Measurements from ENCODE around the gene KRTAP9-1.
"Not testable (repeated sequence)": the region's sequence is repeated elsewhere in the genome, so short reads cannot be mapped to it uniquely, and the experiment has no call there.

KRTAP9-1 gene

DNA sequence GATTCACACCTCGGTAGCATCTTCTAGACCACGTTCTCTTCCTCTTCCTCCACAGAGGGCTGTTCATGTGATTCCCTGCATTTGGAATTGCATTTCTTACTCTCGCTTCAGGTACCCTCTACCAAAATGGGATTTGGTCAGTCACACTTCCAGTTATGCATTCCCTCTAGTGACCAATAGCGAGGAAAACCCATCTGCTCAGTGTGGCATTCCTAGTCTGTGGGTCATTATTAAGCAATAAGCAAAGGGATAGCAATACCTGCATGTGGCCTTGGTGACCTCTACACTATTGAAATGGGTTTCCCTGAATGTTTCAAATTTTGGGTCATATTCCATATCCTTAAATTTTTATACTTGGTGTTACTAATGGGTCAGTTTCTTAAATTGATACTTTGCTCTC is 39.7 kb upstream of the KRTAP9-1 start:
- no peak overlapping the region for H3K4me3 ChIP-seq (ENCODE audit: low read depth, low read length)
- TF ChIP-seq, protein P1, sequence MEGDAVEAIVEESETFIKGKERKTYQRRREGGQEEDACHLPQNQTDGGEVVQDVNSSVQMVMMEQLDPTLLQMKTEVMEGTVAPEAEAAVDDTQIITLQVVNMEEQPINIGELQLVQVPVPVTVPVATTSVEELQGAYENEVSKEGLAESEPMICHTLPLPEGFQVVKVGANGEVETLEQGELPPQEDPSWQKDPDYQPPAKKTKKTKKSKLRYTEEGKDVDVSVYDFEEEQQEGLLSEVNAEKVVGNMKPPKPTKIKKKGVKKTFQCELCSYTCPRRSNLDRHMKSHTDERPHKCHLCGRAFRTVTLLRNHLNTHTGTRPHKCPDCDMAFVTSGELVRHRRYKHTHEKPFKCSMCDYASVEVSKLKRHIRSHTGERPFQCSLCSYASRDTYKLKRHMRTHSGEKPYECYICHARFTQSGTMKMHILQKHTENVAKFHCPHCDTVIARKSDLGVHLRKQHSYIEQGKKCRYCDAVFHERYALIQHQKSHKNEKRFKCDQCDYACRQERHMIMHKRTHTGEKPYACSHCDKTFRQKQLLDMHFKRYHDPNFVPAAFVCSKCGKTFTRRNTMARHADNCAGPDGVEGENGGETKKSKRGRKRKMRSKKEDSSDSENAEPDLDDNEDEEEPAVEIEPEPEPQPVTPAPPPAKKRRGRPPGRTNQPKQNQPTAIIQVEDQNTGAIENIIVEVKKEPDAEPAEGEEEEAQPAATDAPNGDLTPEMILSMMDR (IDR thresholded peaks at IDR 0.05; ENCODE audit: low read depth, low read length): no peak

DNA sequence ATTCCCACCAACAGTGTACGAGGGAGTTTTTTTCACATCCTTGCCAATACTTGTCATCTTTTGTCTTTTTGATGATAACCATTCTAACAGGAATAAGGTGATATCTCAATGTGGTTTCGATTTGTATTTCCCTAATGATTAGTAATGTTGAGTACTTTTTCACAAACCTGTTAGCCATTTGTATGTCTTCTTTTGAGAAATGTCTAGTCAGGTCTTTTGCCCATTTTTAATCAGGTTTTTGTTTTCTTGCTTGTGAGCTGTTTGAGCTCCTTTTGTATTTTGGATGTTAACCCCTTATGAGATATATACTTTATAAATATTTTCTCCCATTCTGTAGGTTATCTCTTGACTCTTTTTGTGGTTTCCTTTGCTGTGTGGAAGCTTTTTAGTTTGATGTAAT is 38.2 kb upstream of the KRTAP9-1 start:
- no peak overlapping the region for H3K4me3 ChIP-seq (ENCODE audit: low read depth, low read length)
- TF ChIP-seq, protein P1 (IDR thresholded peaks at IDR 0.05; ENCODE audit: low read depth, low read length): no peak

DNA sequence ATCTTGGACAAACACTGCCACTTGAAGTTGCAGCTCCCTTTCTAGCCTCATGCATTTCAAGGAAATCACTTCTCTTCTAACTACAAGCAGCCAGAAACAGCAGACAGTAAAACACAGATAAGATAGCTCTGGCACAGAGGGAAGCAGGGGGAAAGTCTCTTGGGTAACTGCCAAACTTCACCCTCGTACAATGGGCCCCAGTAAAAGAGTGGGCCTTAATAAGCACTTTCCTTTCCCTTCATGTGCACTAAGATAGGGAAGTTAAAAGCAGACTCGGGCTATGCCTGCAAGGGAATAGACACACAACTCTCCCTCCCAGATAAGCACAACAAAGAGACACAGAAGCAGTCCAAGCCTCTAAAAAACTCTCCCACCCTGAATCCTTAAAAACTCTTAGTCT is 35.8 kb upstream of the KRTAP9-1 start:
- no peak overlapping the region for H3K4me3 ChIP-seq (ENCODE audit: low read depth, low read length)
- TF ChIP-seq, protein P1 (IDR thresholded peaks at IDR 0.05; ENCODE audit: low read depth, low read length): no peak

DNA sequence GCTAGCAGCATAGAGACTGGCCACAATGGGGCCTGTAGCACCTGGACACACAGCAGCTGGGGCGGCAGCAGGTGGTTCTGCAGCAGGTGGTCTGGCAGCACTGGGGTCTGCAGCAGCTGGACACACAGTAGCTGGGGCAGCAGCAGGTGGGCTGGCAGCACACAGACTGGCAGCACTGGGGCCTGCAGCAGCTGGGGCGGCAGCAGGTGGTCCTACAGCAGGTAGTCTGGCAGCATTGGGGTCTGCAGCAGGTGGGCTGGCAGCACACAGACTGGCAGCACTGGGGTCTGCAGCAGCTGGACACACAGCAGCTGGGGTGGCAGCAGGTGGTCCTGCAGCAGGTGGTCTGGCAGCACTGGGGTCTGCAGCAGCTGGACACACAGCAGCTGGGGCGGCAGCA is 29.5 kb upstream of the KRTAP9-1 start:
- H3K4me3 ChIP-seq (ENCODE audit: low read depth, low read length): not testable (repeated sequence)

DNA sequence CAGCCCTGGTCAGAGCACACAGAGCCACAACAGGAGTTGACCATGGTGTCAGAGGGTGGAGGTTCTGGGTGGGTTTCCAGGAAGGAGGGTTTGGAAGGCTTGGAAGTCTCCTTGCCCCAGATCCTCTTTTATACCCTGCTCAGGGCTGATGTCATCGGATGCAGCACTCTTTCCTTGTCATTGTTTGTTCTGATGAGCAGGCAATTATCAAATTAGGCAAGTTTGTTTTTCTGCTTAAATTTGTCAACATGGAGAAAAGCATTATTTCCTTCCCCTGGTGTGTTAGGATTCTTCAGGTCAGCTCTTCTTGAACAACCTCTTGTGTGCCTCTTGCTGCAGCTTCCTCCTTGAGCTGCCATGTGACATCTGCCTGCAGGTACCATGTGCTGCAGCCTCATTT is 29.0 kb upstream of the KRTAP9-1 start, which contains the start of gene KRTAP4-4:
Gene KRTAP4-4, minus strand, starts transcription at position 101 of the 400 bp plus-strand sequence. Its CDS starts 57 bp downstream, at position 44.
- TF ChIP-seq, protein P1 (IDR thresholded peaks at IDR 0.05; ENCODE audit: low read depth, low read length): no peak
- no peak within 1 kb of the TSS for H3K4me3 ChIP-seq (ENCODE audit: low read depth, low read length)

DNA sequence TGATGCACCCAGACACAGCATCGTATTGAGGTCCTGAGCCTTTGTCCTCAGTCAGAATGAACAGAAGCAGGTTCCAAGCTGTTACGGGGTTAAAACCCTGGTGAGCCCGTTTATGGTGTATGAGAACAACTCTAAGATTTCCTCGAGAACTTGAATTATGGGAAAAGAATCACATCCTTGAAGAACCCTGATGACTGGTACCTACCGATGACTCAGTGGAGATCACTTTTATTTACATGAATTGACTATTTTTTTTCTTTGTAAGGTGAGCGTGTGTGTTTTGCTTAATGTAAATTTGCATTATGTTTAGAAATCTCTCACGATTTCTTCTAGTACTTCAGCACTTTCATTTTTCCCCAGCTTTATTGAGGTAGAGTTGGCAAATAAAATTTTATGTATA is 25.9 kb upstream of the KRTAP9-1 start:
- no peak overlapping the region for H3K4me3 ChIP-seq (ENCODE audit: low read depth, low read length)
- TF ChIP-seq, protein P1 (IDR thresholded peaks at IDR 0.05; ENCODE audit: low read depth, low read length): no peak

DNA sequence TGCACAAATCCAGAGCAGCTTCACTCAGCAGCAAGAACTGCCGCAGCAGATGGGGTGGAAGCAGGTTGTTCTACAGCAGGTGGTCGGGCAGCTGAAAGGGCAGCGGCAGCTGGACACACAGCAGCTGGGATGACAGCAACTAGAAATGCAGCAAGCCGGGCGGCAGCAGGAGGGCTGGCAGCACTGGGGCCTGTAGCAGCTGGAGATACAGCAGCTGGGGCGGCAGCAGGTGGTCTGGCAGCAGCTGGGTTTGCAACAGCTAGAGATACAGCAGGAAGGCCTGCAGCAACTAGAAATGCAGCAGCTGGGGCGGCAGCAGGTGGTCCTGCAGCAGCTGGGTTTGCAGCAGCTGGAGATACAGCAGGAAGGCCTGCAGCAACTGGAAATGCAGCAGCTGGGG is 22.1 kb upstream of the KRTAP9-1 start:
- no peak overlapping the region for H3K4me3 ChIP-seq (ENCODE audit: low read depth, low read length)
- TF ChIP-seq, protein P1 (IDR thresholded peaks at IDR 0.05; ENCODE audit: low read depth, low read length): no peak

DNA sequence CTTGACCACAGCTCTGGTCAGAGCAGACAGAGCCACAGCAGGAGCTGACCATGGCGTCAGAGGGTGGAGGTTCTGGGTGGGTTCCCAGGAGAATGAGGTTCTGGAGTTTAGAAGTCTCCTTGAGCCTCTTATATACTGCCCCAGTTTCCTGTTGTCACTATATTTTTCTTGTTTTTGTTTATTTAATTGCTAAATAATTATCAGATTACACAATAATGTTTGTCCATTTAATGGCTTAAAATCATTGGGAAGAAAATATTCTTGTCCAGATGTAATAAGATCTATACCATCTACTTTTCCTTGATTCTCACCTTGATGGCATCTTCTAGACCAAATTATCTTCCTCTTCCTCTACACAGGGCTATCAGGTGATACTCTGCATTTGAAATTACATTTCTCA is 21.6 kb upstream of the KRTAP9-1 start, which contains the start of gene KRTAP4-3:
Gene KRTAP4-3, minus strand, starts transcription at position 101 of the 400 bp plus-strand sequence. Its CDS starts 49 bp downstream, at position 52.
- no peak within 1 kb of the TSS for H3K4me3 ChIP-seq (ENCODE audit: low read depth, low read length)

More for the DNA sequence above, 21.6 kb upstream of the KRTAP9-1 start, which contains the start of gene KRTAP4-3:
- TF ChIP-seq, protein P1 (IDR thresholded peaks at IDR 0.05; ENCODE audit: low read depth, low read length): no peak
